Testis (tissue), 3 donors: ENCODE measurements around the gene MCM10. TPM values are rescaled to one million over a fixed set of nuclear protein-coding genes. Genes with fewer than 3 reads are reported as not detected.

ENCODE experiments used
- DNase-seq: peaks from one replicate; pipeline ENCODE4 v3.0.0-alpha.2; 2019
- H3K27ac ChIP-seq, 2 donors: fragments of 200-600 bp; sonication (generic); one replicate each; pipeline ENCODE4 v1.5.1; 2019
- H3K27me3 ChIP-seq: fragments of 200-600 bp; sonication (generic); one replicate; pipeline ENCODE4 v1.5.1; 2019
- H3K36me3 ChIP-seq: fragments of 200-600 bp; sonication (generic); one replicate; pipeline ENCODE4 v1.5.1; 2017; ENCODE audit warnings: low read depth; ENCODE audit errors: missing control alignments
- H3K4me1 ChIP-seq: fragments of 200-600 bp; sonication (generic); one replicate; pipeline ENCODE4 v1.5.1; 2019
- H3K4me3 ChIP-seq, 2 donors: fragments of 200-600 bp; sonication (generic); one replicate each; pipeline ENCODE4 v1.5.1; 2017 to 2019
- H3K9me3 ChIP-seq: fragments of 200-600 bp; sonication (generic); one replicate; pipeline ENCODE4 v1.5.1; 2017
- POLR2A ChIP-seq: fragments of 450-650 bp; IDR thresholded peaks from one replicate; pipeline ENCODE4 v1.6.1; 2017; ENCODE audit warnings: antibody characterized with exemption, mild to moderate bottlenecking, moderate library complexity
- WGBS, 2 donors: methylation state at CpG; one replicate each; pipeline ENCODE4 v1.1.5; 2018; 5-methylcytosine and 5-hydroxymethylcytosine counted together
- intact Hi-C: fragments of 100-400 bp; cut with DNase I; formaldehyde crosslinking; loops from one replicate; pipeline ENCODE4 v1.15.1; 2023; ENCODE audit warnings: low total_unique reads
- polyA plus RNA-seq: library from polyadenylated mRNA; stranded (reverse); fragments of 350-450 nt; fragmentation: Illumina TruSeq; extraction: RNeasy Lipid Tissue Mini Kit (QIAGEN cat#74804); gene quantifications from one replicate; pipeline ENCODE4 v1.2.3, GENCODE V29; 2014; ENCODE audit warnings: low read depth, low replicate concordance; ENCODE audit not compliant: insufficient read depth
- total RNA-seq, 2 donors: library from RNA; depleted of rRNA; stranded (reverse); fragments of >200 nt; gene quantifications; one replicate each; pipeline ENCODE4 v1.2.3, GENCODE V29; 2016
- TF ChIP-seq, protein P1 (sequence below), 3 experiments: fragments of 450-650 bp in 2 of 3; fragments of 200-600 bp in 1 of 3; sonication (generic) in 1 of 3; IDR thresholded peaks; one replicate each; pipeline ENCODE4 v1.5.1; 2016 to 2019; ENCODE audit warnings: antibody characterized with exemption in 3 of 3, mild to moderate bottlenecking in 2 of 3, moderate library complexity in 1 of 3

Gene MCM10
- total and polyA plus RNA-seq, 3 donors from 2014 or later = 2.0 to 5.3 (median 2.1) TPM

- no peak overlapping the region for H3K27ac ChIP-seq
- H3K4me3 ChIP-seq = no peak overlapping the region
- H3K9me3 ChIP-seq = no peaks in the 10 kb centered on the region
- no peaks in the 10 kb centered on the region for H3K27me3 ChIP-seq
- no peaks in the 10 kb centered on the region for H3K36me3 ChIP-seq
- 70 to 74% methylated on average over 5 of the region's 5 CpGs for WGBS, 2 donors
- intact Hi-C loops = no loop called here
- no peak for TF ChIP-seq POLR2A
- TF ChIP-seq, protein P1, sequence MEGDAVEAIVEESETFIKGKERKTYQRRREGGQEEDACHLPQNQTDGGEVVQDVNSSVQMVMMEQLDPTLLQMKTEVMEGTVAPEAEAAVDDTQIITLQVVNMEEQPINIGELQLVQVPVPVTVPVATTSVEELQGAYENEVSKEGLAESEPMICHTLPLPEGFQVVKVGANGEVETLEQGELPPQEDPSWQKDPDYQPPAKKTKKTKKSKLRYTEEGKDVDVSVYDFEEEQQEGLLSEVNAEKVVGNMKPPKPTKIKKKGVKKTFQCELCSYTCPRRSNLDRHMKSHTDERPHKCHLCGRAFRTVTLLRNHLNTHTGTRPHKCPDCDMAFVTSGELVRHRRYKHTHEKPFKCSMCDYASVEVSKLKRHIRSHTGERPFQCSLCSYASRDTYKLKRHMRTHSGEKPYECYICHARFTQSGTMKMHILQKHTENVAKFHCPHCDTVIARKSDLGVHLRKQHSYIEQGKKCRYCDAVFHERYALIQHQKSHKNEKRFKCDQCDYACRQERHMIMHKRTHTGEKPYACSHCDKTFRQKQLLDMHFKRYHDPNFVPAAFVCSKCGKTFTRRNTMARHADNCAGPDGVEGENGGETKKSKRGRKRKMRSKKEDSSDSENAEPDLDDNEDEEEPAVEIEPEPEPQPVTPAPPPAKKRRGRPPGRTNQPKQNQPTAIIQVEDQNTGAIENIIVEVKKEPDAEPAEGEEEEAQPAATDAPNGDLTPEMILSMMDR (IDR thresholded peaks at IDR 0.05) = peak in 1 of 3 experiments; percentile 52
- no peaks in the 10 kb centered on the region for H3K4me1 ChIP-seq
- peak; percentile 25 for DNase-seq
These were observed 45.4 kb downstream of the MCM10 start for GRCh38 chr10:13206546-13207443.

GRCh38 chr10:13213163-13213562 is 51.8 kb downstream of the MCM10 start:
- H3K4me1 ChIP-seq = no peaks in the 10 kb centered on the region
- DNase-seq = no peak
- TF ChIP-seq POLR2A = no peak
- TF ChIP-seq, protein P1 (IDR thresholded peaks at IDR 0.05) = no peak
- no peaks in the 10 kb centered on the region for H3K36me3 ChIP-seq
- H3K27ac ChIP-seq = no peak overlapping the region
- intact Hi-C loops = no loop called here
- H3K4me3 ChIP-seq = no peak overlapping the region
- 93% methylated on average over 5 to 7 of the region's 7 CpGs for WGBS, 2 donors
- H3K27me3 ChIP-seq = no peaks in the 10 kb centered on the region
- no peaks in the 10 kb centered on the region for H3K9me3 ChIP-seq

DNA sequence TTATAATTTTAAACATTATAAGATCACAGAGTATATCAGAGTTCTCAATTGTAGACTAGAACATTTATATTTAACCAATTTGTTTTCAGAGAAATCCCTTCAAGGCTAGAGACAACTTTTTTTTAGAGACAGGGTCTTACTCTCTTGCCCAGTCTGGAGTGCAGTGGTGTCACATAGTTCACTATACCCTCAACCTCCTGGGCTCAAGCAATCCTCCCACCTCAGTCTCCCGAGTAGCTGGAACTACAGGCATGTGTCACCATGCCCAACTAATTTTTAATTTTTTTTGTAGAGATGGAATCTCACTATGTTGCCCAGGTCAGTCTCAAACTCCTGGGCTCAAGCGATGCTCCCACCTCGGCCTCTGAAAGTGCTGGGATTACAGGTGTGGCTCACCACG is 57.5 kb downstream of the MCM10 start:
- Histone ChIP-seq H3K4me1 (no peaks in the 10 kb centered on the region), H3K36me3 (no peaks in the 10 kb centered on the region), H3K27me3 (no peaks in the 10 kb centered on the region), H3K27ac (no peak overlapping the region), H3K9me3 (no peaks in the 10 kb centered on the region), H3K4me3 (no peak overlapping the region)
- no peak for DNase-seq
- TF ChIP-seq, protein P1 (IDR thresholded peaks at IDR 0.05) = no peak
- TF ChIP-seq POLR2A = no peak
- intact Hi-C loops = no loop called here
- 93 to 94% methylated on average over 4 of the region's 4 CpGs for WGBS, 2 donors

- no peak overlapping the region for H3K4me3 ChIP-seq
- WGBS, 2 donors = 66 to 69% methylated on average over 12 of the region's 12 CpGs
- no peaks in the 10 kb centered on the region for H3K9me3 ChIP-seq
- no peaks in the 10 kb centered on the region for H3K4me1 ChIP-seq
- H3K27ac ChIP-seq = no peak overlapping the region
- H3K36me3 ChIP-seq = no peaks in the 10 kb centered on the region
- H3K27me3 ChIP-seq = no peaks in the 10 kb centered on the region
- no peak for DNase-seq
- intact Hi-C loops = no loop called here
- TF ChIP-seq, protein P1 (IDR thresholded peaks at IDR 0.05) = no peak
- TF ChIP-seq POLR2A = no peak
These were observed 58.6 kb downstream of the MCM10 start for GRCh38 chr10:13219685-13220670.
